GM23338 (cell line): ENCODE measurements around the gene C4BPA. TPM values are rescaled to one million over a fixed set of nuclear protein-coding genes. Genes with fewer than 3 reads are reported as not detected.

Source experiments
- polyA plus RNA-seq: library from polyadenylated mRNA; unstranded; fragments of >200 nt; fragmentation: Nextera tagmentation; extraction: Ambion mirVana; gene quantifications from 2 replicates; pipeline ENCODE4 v1.2.1, GENCODE V29; 2016
- small RNA-seq: library from RNA; depleted of rRNA; stranded (forward); fragments of <200 nt; gene quantifications from one replicate; pipeline ENCODE3, GENCODE V24; 2014; ENCODE audit warnings: low replicate concordance
- total RNA-seq: library from RNA; depleted of rRNA; stranded (reverse); fragments of >200 nt; shearing (Covaris generic); gene quantifications from 2 replicates; pipeline ENCODE4 v1.2.3, GENCODE V29; 2014; rRNA removed

C4BPA gene
- total and polyA plus RNA-seq, 2 experiments from 2014 or later, result not detected

Small RNA genes within 50 kb of the gene (small RNA-seq; reads per million reads assigned to genes)
- gene AL445493.1, result not detected

Other genes with a start within 250 kb of the C4BPA start
- gene IL20, start 238.6 kb upstream of the C4BPA start, total RNA-seq, result not detected in 2 replicates
- gene IL20, start 238.6 kb upstream of the C4BPA start, polyA plus RNA-seq, result not detected in 2 replicates
- gene IL24, start 206.8 kb upstream of the C4BPA start, total RNA-seq, result not detected in 2 replicates
- gene IL24, start 206.8 kb upstream of the C4BPA start, polyA plus RNA-seq, result not detected in 2 replicates
- not detected in 2 replicates for gene FCMR, start 182.3 kb upstream of the C4BPA start, total RNA-seq
- 0.43 and 0.84 TPM in 2 replicates for gene FCMR, start 182.3 kb upstream of the C4BPA start, polyA plus RNA-seq
- gene PIGR, start 157.8 kb upstream of the C4BPA start, total RNA-seq, result not detected in 2 replicates
- gene PIGR, start 157.8 kb upstream of the C4BPA start, polyA plus RNA-seq, result not detected in 2 replicates
- not detected in 2 replicates for gene FCAMR, start 133.8 kb upstream of the C4BPA start, total RNA-seq
- gene FCAMR, start 133.8 kb upstream of the C4BPA start, polyA plus RNA-seq, result not detected in 2 replicates
- 4.0 and 5.3 TPM in 2 replicates for gene C1orf116, start 71.5 kb upstream of the C4BPA start, total RNA-seq
- gene C1orf116, start 71.5 kb upstream of the C4BPA start, polyA plus RNA-seq, result 2.2 and 2.3 TPM in 2 replicates
- 19.7 and 21.9 TPM in 2 replicates for gene YOD1, start 53.0 kb upstream of the C4BPA start, total RNA-seq
- 3.9 and 4.6 TPM in 2 replicates for gene YOD1, start 53.0 kb upstream of the C4BPA start, polyA plus RNA-seq
- 10.1 and 14.8 TPM in 2 replicates for gene PFKFB2, start 51.0 kb upstream of the C4BPA start, total RNA-seq
- gene PFKFB2, start 51.0 kb upstream of the C4BPA start, polyA plus RNA-seq, result 3.8 and 4.9 TPM in 2 replicates
- gene C4BPB, start 15.4 kb upstream of the C4BPA start, total RNA-seq, result not detected in 2 replicates
- not detected in 2 replicates for gene C4BPB, start 15.4 kb upstream of the C4BPA start, polyA plus RNA-seq
- gene CD55, start 217.4 kb downstream of the C4BPA start, total RNA-seq, result 17.6 and 18.5 TPM in 2 replicates
- 13.6 and 16.7 TPM in 2 replicates for gene CD55, start 217.4 kb downstream of the C4BPA start, polyA plus RNA-seq